Ovary (tissue), 3 donors: ENCODE data around the gene MAL.

Experiments used
- EP300 ChIP-seq: sonication (generic); formaldehyde crosslinking; IDR thresholded peaks from one replicate; pipeline ENCODE4 v1.6.1; 2017; ENCODE audit warnings: antibody characterized with exemption
- POLR2A ChIP-seq: fragments of 450-650 bp; IDR thresholded peaks from one replicate; pipeline ENCODE4 v1.6.1; 2017; ENCODE audit warnings: antibody characterized with exemption, mild to moderate bottlenecking, moderate library complexity
- TF ChIP-seq, protein P1 (sequence below), 3 donors: fragments of 450-650 bp in 2 of 3; fragments of 200-600 bp in 1 of 3; IDR thresholded peaks; one replicate each; pipeline versions ENCODE4 v1.5.1 to v1.8.0; 2016 to 2022; ENCODE audit warnings: antibody characterized with exemption in 3 of 3, mild to moderate bottlenecking in 1 of 3
- donor health status: DM: no; HTN: no; CAD: no.

DNA sequence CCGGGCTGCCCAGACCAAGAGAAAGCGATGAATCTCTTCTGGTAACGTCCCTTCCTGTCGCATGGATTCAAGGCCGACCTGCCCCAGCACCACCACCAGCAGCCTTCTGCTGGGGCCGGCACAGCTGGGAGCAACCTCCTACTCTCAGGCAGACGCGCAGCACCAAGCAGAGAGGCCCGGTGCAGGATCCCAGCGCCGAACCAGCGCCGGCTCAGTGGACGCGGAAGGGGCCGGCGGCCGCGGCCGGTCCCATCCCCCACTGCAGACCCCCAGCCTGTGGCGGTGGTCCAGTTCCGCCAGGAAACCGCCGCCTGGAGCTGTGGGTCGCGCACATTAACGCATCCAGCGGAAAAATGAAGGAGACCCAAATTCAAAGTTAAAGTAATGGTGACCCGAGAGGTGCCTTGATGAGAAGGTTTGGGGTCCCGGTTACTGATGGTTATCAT, 525 bp upstream of the MAL start:
- no peak for TF ChIP-seq POLR2A
- TF ChIP-seq, protein P1, sequence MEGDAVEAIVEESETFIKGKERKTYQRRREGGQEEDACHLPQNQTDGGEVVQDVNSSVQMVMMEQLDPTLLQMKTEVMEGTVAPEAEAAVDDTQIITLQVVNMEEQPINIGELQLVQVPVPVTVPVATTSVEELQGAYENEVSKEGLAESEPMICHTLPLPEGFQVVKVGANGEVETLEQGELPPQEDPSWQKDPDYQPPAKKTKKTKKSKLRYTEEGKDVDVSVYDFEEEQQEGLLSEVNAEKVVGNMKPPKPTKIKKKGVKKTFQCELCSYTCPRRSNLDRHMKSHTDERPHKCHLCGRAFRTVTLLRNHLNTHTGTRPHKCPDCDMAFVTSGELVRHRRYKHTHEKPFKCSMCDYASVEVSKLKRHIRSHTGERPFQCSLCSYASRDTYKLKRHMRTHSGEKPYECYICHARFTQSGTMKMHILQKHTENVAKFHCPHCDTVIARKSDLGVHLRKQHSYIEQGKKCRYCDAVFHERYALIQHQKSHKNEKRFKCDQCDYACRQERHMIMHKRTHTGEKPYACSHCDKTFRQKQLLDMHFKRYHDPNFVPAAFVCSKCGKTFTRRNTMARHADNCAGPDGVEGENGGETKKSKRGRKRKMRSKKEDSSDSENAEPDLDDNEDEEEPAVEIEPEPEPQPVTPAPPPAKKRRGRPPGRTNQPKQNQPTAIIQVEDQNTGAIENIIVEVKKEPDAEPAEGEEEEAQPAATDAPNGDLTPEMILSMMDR (IDR thresholded peaks at IDR 0.05) = no peak
- TF ChIP-seq EP300 = no peak
